Measurements from ENCODE around the gene PLXNB2.
"Not testable (repeated sequence)": the region's sequence is repeated elsewhere in the genome, so short reads cannot be mapped to it uniquely, and the experiment has no call there.

DNA sequence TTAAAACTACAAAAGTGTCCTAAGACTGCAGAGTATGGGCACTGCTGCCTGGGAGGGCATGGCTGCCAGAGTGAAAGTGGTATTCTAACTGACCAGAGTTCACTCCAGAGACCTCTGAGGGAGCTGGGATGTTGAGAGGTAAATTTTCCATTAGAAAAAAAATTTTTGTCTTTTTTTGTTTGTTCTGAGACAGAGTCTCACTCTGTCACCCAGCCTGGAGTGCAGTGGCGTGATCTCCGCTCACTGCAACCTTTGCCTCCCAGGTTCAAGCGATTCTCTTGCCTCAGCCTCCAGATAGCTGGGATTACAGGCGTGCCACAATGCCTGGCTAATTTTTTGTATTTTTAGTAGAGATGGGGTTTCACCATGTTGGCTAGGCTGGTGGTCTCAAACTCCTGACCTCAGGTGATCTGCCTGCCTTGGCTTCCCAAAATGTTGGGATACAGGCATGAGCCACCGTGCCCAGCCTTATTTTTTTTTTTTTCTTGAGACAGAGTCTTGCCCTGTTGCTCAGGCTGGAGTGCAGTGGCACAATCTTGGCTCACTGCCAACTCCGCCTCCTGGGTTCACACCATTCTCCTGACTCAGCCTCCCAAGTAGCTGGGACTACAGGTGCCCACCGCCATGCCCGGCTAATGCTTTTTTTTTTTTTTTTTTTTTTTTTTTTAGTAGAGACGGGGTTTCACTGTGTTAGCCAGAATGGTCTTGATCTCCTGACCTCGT is 15.1 kb upstream of the PLXNB2 start:
- TF ChIP-seq POLR2AphosphoS5, POLR2A, SPI1, POU2F2 (IDR thresholded peaks at IDR 0.05; ENCODE audit: low read depth, low read length): not testable (repeated sequence)

All from GM12891 (cell line).